HG02852 (cell line): ENCODE data around the gene C1orf56.
"Not testable (repeated sequence)": the region's sequence is repeated elsewhere in the genome, so short reads cannot be mapped to it uniquely, and the experiment has no call there.

Experiments used
- ATAC-seq: cut with Tn5 transposase; IDR thresholded peaks from one replicate; pipeline ENCODE4 v1.9.1; 2021; ENCODE audit warnings: mild to moderate bottlenecking, moderate library complexity; ENCODE audit not compliant: unreplicated experiment

The C1orf56 gene

DNA sequence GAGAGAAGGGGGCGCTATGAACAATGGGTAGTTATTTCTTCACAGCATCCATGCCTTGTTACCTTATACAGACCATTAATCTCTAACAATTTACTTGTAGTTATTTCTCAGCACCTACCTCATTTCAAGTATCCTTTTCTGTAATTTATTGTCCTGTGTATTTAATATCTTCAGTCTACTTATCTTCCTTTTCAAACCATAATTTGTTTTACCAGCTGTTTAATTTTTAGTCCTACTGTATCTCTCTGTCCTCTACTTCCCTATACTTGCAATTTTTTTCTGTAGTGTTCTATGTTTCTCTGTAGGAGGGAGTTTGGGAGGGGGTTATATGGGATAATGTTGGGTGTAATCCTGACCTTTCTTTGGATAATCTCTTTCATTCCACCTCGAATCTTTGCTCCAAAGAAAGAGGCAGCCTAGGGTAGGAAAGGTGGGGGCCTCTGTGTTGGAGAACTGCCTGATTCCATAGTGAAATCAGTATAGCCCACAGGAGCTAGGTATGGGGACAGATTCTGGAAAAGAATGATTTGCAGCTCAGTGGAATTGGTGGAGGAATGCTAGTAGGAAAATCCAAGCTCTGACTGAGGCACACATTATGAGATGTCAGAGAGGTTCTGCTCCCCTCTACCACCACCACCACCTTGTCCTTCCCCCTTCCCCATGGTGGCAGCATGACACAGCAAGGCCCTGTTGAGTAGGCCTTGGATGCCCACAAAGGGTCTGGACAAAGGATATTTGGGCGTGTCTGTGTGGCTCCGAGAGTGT is 13.3 kb downstream of the C1orf56 start:
- ATAC-seq = no peak

DNA sequence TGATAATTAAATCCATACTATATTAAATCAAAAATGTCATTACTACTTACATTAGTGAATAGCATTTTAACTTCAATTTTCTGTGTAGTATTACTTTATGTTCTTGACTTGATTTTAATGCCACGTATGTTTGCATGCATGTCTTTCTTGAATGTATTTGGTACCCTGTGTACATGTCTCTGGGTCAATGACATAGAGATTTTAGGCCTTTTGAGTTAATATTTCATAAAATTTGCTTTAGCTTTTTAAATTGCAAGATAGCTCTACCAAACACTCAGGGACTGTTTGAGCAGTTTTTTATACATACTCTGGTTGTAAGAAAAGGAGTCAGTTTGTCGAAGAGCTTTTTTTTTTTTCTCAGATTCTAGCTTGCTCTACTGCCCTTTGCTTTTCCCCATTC is 14.2 kb downstream of the C1orf56 start:
- ATAC-seq = no peak

DNA sequence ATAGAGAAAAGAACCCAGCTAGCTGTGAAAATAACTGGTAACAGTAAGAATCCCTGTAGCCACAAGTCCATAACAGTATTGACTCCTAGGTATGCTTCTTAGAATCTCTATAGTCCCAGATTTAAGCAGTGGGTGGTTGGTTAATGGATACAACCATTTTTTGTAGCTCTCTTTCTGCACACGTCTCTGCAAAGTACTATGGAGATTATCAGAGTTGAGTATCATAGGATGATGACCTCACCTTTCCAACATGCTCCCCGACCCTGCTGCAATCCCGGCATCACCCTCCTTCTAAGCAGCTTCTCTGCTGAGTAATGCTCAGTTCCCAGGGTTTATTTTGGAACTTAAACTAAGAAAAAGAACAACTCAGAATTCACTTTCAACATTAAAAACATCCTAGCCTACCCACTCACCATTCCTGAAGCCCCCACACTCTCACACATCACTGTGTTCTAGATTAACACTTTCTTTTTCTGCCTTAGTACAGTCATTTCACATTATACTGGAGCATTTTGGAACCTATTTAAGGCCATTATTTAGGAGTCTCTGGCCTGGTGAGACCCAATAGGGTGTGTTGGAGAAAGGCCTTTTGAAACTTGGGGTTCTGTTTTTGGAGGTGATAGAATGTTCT is 15.3 kb downstream of the C1orf56 start:
- ATAC-seq = no peak

DNA sequence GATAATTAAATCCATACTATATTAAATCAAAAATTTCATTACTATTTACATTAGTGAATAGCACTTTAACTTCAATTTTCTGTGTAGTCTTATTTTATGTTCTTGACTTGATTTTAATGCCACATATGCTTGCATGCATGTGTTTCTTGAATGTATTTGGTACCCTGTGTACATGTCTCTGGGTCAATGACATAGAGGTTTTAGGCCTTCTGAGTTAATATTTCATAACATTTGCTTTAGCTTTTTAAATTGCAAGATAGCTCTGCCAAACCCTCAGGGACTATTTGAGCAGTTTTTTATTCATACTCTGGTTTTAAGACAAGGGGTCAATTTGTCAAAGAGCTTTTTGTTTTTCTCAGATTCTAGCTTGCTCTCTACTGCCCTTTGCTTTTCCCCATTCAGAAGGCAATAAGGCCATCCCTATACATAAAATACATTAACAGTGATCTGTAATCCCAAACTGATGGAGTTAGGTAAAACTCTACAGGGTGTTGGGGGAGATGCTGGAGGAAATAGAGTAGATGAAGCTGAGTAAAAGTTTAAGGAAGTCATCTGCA is 17.6 kb downstream of the C1orf56 start:
- no peak for ATAC-seq

DNA sequence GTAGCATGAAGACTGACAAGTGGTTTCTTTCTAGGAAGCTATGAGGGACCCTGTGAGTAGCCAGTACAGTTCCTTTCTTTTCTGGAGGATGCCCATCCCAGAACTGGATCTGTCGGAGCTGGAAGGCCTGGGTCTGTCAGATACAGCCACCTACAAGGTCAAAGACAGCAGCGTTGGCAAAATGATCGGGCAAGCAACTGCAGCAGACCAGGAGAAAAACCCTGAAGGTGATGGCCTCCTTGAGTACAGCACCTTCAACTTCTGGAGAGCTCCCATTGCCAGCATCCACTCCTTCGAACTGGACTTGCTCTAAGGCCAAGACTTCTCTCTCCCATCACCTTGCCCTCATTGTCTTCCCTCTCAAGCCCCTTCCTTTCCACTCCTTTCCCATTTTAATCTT is 19.6 kb downstream of the C1orf56 start:
- no peak for ATAC-seq

DNA sequence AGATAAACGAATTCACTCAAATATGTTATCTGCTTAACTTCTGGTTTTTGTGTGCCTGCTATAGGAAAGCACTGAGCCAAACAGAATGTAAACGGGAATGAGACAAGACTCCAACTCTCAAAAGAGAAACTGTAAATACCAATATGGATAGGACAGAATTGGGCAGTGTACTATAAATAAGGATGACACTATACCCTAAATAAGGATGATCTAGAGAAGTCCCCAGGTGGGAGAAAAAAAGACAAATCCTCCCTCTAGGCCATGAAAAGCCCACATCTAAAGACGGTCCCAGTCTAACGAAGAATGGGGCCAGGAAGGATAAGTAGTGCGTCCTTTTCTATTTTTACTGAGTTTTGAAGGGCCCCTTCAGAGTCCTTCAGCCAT is 21.5 kb downstream of the C1orf56 start:
- ATAC-seq = no peak

DNA sequence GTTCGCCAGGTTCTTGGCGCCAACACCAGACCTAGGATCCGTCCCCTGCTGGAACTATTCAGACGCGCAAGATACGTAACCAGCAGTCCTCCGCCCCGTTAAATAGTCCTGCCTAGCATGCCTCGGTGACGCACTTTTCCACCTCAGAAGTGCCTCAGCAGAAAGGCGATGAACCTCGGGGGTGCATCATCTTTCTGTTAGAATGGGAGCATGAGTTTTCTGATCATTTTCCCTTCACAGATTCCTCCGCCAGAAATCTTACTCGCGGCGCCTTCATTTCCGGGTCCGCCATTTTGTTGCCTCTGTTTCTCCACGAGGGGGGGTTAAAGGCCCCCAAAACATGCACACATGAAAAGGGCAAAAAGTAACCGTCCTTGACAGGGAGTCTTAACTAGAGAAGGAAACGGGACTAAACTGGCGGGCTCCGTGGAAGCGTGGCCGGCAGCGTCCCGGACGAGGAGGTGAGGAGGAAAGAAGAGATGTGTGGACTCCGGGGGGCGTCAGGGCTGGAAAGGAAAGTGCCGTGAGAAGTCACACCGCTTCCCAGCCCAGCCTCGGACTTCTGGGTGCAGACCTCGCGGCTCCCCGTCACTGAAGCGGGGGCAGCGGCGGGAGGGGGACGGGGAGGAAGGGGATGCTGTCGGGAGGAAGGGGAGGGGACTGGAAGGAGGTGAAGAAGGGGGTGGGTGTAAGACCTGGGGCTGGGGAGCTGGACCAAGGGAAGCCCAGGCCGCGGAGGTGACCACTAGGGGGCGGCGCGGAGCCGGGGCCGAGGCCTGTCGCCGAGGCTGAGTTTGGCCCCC is 23.1 kb downstream of the C1orf56 start, which contains the start of gene GABPB2:
Gene GABPB2 (plus strand): TSS at position 288 of the 803 bp plus-strand sequence. CDS start 17,429 bp downstream, outside the sequence.
- ATAC-seq = peak; percentile 73

DNA sequence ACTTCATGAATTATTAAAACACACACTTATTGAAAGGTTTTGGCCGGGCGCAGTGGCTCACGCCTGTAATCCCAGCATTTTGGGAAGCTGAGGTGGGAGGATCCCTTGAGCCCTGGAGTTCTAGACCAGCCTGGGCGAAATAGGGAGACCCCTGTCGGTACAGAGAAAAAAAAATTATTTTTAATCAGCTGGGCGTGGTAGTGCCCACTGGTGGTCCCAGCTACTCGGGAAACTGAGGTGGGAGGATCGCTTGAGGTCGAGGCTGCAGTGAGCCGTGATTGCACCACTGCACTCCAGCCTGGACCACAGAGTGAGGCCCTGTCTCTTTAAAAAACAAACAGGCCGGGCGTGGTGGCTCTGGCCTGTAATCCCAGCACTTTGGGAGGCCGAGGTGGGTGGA is 24.7 kb downstream of the C1orf56 start:
- ATAC-seq = no peak

DNA sequence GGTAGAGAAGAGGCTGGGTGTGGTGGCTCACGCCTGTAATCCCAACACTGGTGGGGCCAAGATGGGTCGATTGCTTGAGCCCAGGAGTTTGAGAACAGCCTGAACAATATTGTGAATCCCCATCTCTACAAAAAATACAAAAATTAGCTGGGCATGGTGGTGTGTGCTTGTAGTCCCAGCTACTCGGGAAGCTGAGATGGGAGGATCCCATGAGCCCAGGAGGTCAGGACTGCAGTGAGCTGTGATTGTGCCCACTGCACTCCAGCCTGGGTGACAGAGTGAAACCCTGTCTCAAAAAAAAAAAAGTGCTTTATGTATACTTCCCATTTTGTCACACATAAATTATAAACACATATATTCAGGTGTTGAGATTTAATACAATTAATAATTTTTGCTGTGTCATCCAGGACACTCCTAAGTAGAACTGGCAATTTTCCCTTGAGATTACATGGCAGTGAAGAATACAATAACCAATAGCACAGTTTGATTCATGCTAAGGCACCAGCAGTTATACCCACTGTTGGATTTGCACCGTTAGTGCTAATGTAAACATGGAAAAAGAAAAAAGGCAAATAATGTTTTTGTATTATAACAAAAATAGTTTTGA is 38.5 kb downstream of the C1orf56 start:
- ATAC-seq = no peak

DNA sequence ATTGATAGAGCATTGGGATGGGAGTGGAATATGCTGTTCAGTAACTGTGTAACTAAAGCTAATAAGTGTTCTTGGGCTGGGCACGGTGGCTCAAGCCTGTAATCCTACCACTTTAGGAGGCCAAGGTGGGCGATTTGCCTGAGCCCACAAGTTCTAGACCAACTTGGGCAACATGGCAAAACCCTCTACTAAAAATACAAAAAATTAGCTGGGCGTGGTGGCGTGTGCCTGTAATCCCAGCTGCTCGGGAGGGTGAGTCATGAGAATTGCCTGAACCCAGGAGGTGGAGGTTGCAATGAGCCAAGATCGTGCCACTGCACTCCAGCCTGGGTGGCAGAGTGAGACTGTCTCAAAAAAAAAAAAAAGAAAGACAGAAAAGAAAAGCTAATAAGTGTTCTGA is 49.9 kb downstream of the C1orf56 start:
- ATAC-seq = not testable (repeated sequence)

DNA sequence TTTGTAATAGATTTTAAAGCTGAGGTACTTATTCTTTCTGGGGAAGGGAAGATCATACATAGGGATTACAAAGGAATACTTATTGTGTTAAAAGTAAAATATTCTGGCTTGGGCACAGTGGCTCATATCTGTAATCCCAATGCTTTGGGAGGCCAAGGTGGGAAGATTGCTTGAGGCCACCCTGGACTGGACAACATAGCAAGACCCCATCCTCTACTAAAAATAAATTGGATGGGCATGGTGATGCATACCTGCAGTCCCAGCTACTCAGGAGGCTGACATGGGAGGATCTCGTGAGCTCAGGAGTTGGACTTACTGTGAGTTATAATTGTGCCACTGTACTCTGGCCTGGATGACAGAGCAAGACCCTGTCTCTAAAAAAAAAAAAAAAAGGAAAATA is 50.6 kb downstream of the C1orf56 start:
- ATAC-seq = no peak
